Measurements from ENCODE around the gene FNDC8. TPM values are rescaled to one million over a fixed set of nuclear protein-coding genes. Genes with fewer than 3 reads are reported as not detected.
"Not testable (repeated sequence)": the region's sequence is repeated elsewhere in the genome, so short reads cannot be mapped to it uniquely, and the experiment has no call there.

Gene FNDC8
- total and polyA plus RNA-seq, 11 donors = not detected

GRCh38 chr17:35101036-35101435 lies 20.4 kb upstream of the FNDC8 start:
- WGBS, 4 donors = 96 to 97% (median 96%) methylated on average over 14 of the region's 14 CpGs
- TF ChIP-seq, protein P1, sequence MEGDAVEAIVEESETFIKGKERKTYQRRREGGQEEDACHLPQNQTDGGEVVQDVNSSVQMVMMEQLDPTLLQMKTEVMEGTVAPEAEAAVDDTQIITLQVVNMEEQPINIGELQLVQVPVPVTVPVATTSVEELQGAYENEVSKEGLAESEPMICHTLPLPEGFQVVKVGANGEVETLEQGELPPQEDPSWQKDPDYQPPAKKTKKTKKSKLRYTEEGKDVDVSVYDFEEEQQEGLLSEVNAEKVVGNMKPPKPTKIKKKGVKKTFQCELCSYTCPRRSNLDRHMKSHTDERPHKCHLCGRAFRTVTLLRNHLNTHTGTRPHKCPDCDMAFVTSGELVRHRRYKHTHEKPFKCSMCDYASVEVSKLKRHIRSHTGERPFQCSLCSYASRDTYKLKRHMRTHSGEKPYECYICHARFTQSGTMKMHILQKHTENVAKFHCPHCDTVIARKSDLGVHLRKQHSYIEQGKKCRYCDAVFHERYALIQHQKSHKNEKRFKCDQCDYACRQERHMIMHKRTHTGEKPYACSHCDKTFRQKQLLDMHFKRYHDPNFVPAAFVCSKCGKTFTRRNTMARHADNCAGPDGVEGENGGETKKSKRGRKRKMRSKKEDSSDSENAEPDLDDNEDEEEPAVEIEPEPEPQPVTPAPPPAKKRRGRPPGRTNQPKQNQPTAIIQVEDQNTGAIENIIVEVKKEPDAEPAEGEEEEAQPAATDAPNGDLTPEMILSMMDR (IDR thresholded peaks at IDR 0.05) = no peak
- TF ChIP-seq POLR2A (IDR thresholded peaks at IDR 0.05) = no peak
- Histone ChIP-seq H3K36me3 (peaks cover 0 to 82% (median 54%) of the 10 kb centered on the region in 9 donors), H3K4me3 (no peak overlapping the region), H3K27me3 (no peaks in the 10 kb centered on the region), H3K9me3 (no peaks in the 10 kb centered on the region), H3K27ac (no peak overlapping the region), H3K4me1 (no peaks in the 10 kb centered on the region)
- DNase-seq (no peak), ATAC-seq (no peak)
- intact Hi-C loops (cut with DNase I) = no loop called here

- Histone ChIP-seq H3K36me3 (peaks cover 0 to 84% (median 61%) of the 10 kb centered on the region in 9 donors), H3K4me3 (no peak overlapping the region), H3K4me1 (no peaks in the 10 kb centered on the region), H3K27me3 (no peaks in the 10 kb centered on the region), H3K9me3 (no peaks in the 10 kb centered on the region), H3K27ac (no peak overlapping the region)
- no peak for DNase-seq
- intact Hi-C loops (cut with DNase I) = no loop called here
- ATAC-seq = no peak
- whole genome bisulfite sequencing, 4 donors = 93 to 99% (median 98%) methylated on average over 2 of the region's 2 CpGs
- TF ChIP-seq POLR2A (IDR thresholded peaks at IDR 0.05) = no peak
- TF ChIP-seq, protein P1 (IDR thresholded peaks at IDR 0.05) = no peak
Observed at GRCh38 chr17:35101725-35102124, 19.7 kb upstream of the FNDC8 start.

DNA sequence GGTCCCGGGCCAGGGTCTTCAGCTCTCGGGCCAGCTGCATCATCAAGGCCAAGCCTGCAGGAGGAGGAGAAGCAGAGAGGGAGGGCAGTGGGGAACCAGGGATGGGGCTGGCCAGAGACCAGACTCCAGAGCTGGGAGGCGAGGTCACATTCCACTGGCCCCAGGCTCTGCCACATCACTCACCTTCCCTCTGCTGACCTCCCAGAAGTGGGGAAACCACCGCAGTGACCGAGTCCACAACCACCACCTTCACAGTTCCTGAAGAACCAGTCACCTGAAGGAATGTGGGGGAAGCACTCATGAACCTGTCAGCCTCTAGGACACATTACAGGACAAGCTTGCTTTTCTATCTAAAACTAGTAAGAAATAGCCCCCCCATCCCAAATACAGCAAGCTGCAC lies 18.1 kb upstream of the FNDC8 start:
- DNase-seq = no peak
- Histone ChIP-seq H3K27ac (no peak overlapping the region), H3K4me3 (no peak overlapping the region), H3K36me3 (peaks cover 0 to 79% (median 61%) of the 10 kb centered on the region in 9 donors), H3K4me1 (no peaks in the 10 kb centered on the region), H3K27me3 (no peaks in the 10 kb centered on the region), H3K9me3 (no peaks in the 10 kb centered on the region)
- no peak for ATAC-seq
- WGBS, 4 donors = 94 to 99% (median 98%) methylated on average over 5 of the region's 5 CpGs
- TF ChIP-seq, protein P1 (IDR thresholded peaks at IDR 0.05) = no peak
- intact Hi-C loops (cut with DNase I) = no loop called here

DNA sequence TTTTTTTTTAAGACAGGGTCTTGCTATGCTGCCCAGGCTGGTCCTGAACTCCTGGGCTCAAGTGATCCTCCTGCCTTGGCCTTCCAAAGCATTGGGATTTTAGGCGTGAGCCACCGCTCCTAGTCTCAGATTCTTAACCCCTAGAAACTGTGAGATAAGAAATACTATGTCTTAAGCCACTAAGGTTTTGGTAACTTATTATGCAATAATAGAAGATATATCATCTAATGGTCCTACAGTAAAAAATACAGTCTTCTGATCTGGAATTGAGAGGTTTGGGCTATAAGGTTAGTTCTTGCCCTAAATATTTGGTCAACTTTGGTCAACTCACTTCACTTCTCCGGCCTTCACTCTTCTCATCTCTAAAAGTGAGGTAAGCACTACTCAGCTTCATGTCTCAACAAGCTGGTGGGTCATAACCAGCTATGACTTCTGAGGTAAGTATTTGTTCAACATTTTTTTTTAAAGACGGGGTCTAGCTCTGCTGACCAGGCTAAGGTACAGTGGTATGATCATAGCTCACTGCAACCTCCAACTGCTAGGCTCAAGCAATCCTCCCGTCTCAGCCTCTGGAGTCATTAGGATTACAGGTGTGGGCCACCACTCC lies 16.5 kb upstream of the FNDC8 start:
- intact Hi-C loops (cut with DNase I) = no loop called here
- 94 to 98% (median 97%) methylated on average over 5 of the region's 5 CpGs for WGBS, 4 donors
- H3K36me3 ChIP-seq = peaks cover 0 to 68% (median 50%) of the 10 kb centered on the region in 9 donors
- H3K4me3 ChIP-seq = no peak overlapping the region
- TF ChIP-seq, protein P1 (IDR thresholded peaks at IDR 0.05) = no peak
- no peak for TF ChIP-seq POLR2A (IDR thresholded peaks at IDR 0.05)
- no peaks in the 10 kb centered on the region for H3K9me3 ChIP-seq
- H3K4me1 ChIP-seq = no peaks in the 10 kb centered on the region
- ATAC-seq = no peak
- no peaks in the 10 kb centered on the region for H3K27me3 ChIP-seq
- H3K27ac ChIP-seq = no peak overlapping the region
- no peak for DNase-seq

DNA sequence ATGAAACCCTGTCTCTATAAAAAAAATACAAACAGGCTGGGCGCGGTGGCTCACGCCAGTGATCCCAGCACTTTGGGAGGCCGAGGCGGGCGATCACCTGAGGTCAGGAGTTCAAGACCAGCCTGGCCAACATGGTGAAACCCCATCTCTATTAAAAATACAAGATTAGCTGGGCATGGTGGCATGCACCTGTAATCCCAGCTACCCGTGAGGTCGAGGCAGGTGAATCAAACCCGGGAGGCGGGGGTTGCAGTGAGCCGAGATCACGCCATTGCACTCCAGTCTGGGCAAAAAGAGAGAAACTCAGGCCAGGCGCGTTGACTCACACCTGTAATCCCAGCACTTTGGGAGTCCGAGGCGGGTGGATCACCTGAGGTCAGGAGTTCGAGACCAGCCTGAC lies 10.6 kb upstream of the FNDC8 start:
- not testable (repeated sequence) for ATAC-seq, DNase-seq, H3K4me3 ChIP-seq, H3K27me3 ChIP-seq, H3K9me3 ChIP-seq, H3K4me1 ChIP-seq, H3K27ac ChIP-seq
- 95 to 99% (median 97%) methylated on average over 16 to 17 of the region's 17 CpGs for WGBS, 4 donors
- H3K36me3 ChIP-seq = peaks cover 0 to 12% (median 8%) of the 10 kb centered on the region in 9 donors
- intact Hi-C loops (cut with DNase I) = loop anchor here in 2 of 10 donors (10.0 kb wide), 2 partner anchors 486 to 666 kb away; no protein-coding TSS in a partner anchor

Measured in heart left ventricle (tissue), 16 donors.